ENCODE measurements around the gene ANO6.

Gene ANO6

DNA sequence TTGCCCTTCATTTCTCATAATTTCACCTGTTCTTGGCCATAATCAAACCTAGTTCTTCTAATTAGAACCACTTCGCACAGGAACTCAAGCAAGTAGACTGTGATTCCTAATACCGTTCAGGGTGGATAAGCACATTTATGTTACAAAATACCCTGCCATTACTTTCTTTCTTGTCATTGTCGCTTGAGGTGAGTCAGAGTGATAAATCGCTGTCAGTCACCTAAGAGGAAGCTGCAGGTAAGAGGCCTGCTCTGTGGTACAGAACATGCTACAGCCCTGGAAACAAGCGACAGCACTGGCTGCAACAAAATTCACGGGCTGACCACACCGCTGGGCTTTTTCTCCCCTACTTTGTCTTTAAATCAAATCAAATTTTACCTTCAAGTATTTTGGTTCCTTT lies 218.2 kb downstream of the ANO6 start:
- 100% methylated on average over 4 of the region's 7 CpGs for WGBS (ENCODE audit: insufficient coverage)

DNA sequence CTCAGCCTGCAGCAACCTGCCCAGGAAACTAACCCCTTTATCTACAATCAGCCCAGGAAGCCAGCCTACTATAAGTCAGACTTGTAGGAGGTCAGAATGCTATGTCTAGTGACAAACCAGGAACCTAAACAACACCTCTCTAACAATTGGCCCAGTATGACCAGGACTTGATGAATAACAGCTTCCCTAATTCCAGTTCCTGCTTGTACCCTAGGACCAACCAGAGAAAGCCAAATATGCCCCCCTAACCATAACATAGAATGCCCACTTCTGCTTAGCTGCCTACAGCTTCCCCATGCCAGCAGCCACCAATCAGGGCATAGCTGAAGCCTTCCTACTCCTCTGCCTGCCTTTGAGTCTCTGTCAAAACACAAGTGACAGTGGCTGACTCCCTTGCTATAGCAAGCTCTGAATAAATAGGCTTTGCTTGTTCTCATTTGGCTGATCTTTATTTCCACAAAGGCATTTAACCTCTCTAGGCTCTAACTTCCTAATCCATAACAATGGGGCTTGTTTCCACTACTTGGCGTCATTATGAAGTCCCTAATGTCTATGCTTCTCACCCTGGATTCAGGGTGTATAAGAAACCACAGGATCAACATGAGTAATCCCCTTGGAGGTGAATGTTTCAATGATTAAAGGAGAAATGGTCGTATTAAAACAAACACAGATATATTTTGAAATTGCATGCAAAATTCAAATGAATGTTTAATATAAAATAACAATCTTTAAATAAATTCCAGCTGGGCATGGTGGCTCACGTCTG lies 220.2 kb downstream of the ANO6 start:
- Histone ChIP-seq H3K27ac (ENCODE audit: insufficient read depth in 1 of 2, low read depth in 1 of 2, low read length in 2 of 2, poor library complexity in 1 of 2, severe bottlenecking in 2 of 2) (no peak overlapping the region), H3K27me3 (replicated peaks in 2 of 5; ENCODE audit: control insufficient read depth in 4 of 5, insufficient read depth in 5 of 5, low read length in 4 of 5) (no peaks in the 10 kb centered on the region), H3K36me3 (ENCODE audit: control insufficient read depth in 4 of 4, insufficient read depth in 4 of 4, low read length in 3 of 4) (peaks cover 4 to 16% (median 6%) of the 10 kb centered on the region in 4 experiments), H3K4me3 (ENCODE audit: control insufficient read depth in 1 of 7, extremely low read depth in 1 of 7, insufficient read depth in 4 of 7, low read depth in 2 of 7, low read length in 6 of 7) (no peak overlapping the region), H3K4me1 (ENCODE audit: control extremely low read depth in 1 of 4, control insufficient read depth in 4 of 4, insufficient read depth in 4 of 4, low read length in 3 of 4) (peaks cover 0 to 8% (median 3%) of the 10 kb centered on the region in 4 experiments), H3K9me3 (ENCODE audit: control extremely low read depth in 1 of 5, control insufficient read depth in 4 of 5, insufficient read depth in 2 of 5, low read depth in 1 of 5, low read length in 4 of 5) (peaks cover 0 to 6% (median 4%) of the 10 kb centered on the region in 5 experiments)
- 100% methylated on average over 2 of the region's 3 CpGs for WGBS (ENCODE audit: insufficient coverage)
- ChIA-PET POLR2A (no interaction called here), CTCF (no interaction called here)
- peak; percentile 2 to 79 (median 69) for DNase-seq

More for the DNA sequence above, 218.2 kb downstream of the ANO6 start:
- Histone ChIP-seq H3K27ac (ENCODE audit: insufficient read depth in 1 of 2, low read depth in 1 of 2, low read length in 2 of 2, poor library complexity in 1 of 2, severe bottlenecking in 2 of 2) (no peak overlapping the region), H3K27me3 (replicated peaks in 2 of 5; ENCODE audit: control insufficient read depth in 4 of 5, insufficient read depth in 5 of 5, low read length in 4 of 5) (no peaks in the 10 kb centered on the region), H3K4me1 (ENCODE audit: control extremely low read depth in 1 of 4, control insufficient read depth in 4 of 4, insufficient read depth in 4 of 4, low read length in 3 of 4) (peaks cover 0 to 8% (median 3%) of the 10 kb centered on the region in 4 experiments), H3K9me3 (ENCODE audit: control extremely low read depth in 1 of 5, control insufficient read depth in 4 of 5, insufficient read depth in 2 of 5, low read depth in 1 of 5, low read length in 4 of 5) (peaks cover 0 to 6% (median 1%) of the 10 kb centered on the region in 5 experiments), H3K4me3 (ENCODE audit: control insufficient read depth in 1 of 7, extremely low read depth in 1 of 7, insufficient read depth in 4 of 7, low read depth in 2 of 7, low read length in 6 of 7) (no peak overlapping the region), H3K36me3 (ENCODE audit: control insufficient read depth in 4 of 4, insufficient read depth in 4 of 4, low read length in 3 of 4) (peaks cover 7 to 35% (median 11%) of the 10 kb centered on the region in 4 experiments)
- DNase-seq = no peak
- ChIA-PET CTCF (no interaction called here), POLR2A (no interaction called here)

- Histone ChIP-seq H3K27ac (ENCODE audit: insufficient read depth in 1 of 2, low read depth in 1 of 2, low read length in 2 of 2, poor library complexity in 1 of 2, severe bottlenecking in 2 of 2) (no peak overlapping the region), H3K36me3 (ENCODE audit: control insufficient read depth in 4 of 4, insufficient read depth in 4 of 4, low read length in 3 of 4) (no peaks in the 10 kb centered on the region), H3K27me3 (replicated peaks in 2 of 5; ENCODE audit: control insufficient read depth in 4 of 5, insufficient read depth in 5 of 5, low read length in 4 of 5) (no peaks in the 10 kb centered on the region), H3K4me1 (ENCODE audit: control extremely low read depth in 1 of 4, control insufficient read depth in 4 of 4, insufficient read depth in 4 of 4, low read length in 3 of 4) (peaks cover 0 to 8% (median 3%) of the 10 kb centered on the region in 4 experiments), H3K9me3 (ENCODE audit: control extremely low read depth in 1 of 5, control insufficient read depth in 4 of 5, insufficient read depth in 2 of 5, low read depth in 1 of 5, low read length in 4 of 5) (peaks cover 2 to 15% (median 8%) of the 10 kb centered on the region in 5 experiments), H3K4me3 (ENCODE audit: control insufficient read depth in 1 of 7, extremely low read depth in 1 of 7, insufficient read depth in 4 of 7, low read depth in 2 of 7, low read length in 6 of 7) (no peak overlapping the region)
- 100% methylated on average over 4 of the region's 4 CpGs for WGBS (ENCODE audit: insufficient coverage)
- ChIA-PET POLR2A (no interaction called here), CTCF (no interaction called here)
- peak in 1 of 3 donors; percentile 12 for DNase-seq
Observed at GRCh38 chr12:45439039-45439438, 223.1 kb downstream of the ANO6 start.

- Histone ChIP-seq H3K36me3 (ENCODE audit: control insufficient read depth in 4 of 4, insufficient read depth in 4 of 4, low read length in 3 of 4) (no peaks in the 10 kb centered on the region), H3K4me3 (ENCODE audit: control insufficient read depth in 1 of 7, extremely low read depth in 1 of 7, insufficient read depth in 4 of 7, low read depth in 2 of 7, low read length in 6 of 7) (no peak overlapping the region), H3K27ac (ENCODE audit: insufficient read depth in 1 of 2, low read depth in 1 of 2, low read length in 2 of 2, poor library complexity in 1 of 2, severe bottlenecking in 2 of 2) (no peak overlapping the region), H3K27me3 (replicated peaks in 2 of 5; ENCODE audit: control insufficient read depth in 4 of 5, insufficient read depth in 5 of 5, low read length in 4 of 5) (no peaks in the 10 kb centered on the region), H3K9me3 (ENCODE audit: control extremely low read depth in 1 of 5, control insufficient read depth in 4 of 5, insufficient read depth in 2 of 5, low read depth in 1 of 5, low read length in 4 of 5) (peaks cover 4 to 20% (median 7%) of the 10 kb centered on the region in 5 experiments), H3K4me1 (ENCODE audit: control extremely low read depth in 1 of 4, control insufficient read depth in 4 of 4, insufficient read depth in 4 of 4, low read length in 3 of 4) (no peaks in the 10 kb centered on the region)
- ChIA-PET CTCF (no interaction called here), POLR2A (no interaction called here)
- no peak for DNase-seq
- WGBS (ENCODE audit: insufficient coverage) = 100% methylated on average over 1 of the region's 1 CpG
Observed at GRCh38 chr12:45446013-45446412, 230.1 kb downstream of the ANO6 start.

DNA sequence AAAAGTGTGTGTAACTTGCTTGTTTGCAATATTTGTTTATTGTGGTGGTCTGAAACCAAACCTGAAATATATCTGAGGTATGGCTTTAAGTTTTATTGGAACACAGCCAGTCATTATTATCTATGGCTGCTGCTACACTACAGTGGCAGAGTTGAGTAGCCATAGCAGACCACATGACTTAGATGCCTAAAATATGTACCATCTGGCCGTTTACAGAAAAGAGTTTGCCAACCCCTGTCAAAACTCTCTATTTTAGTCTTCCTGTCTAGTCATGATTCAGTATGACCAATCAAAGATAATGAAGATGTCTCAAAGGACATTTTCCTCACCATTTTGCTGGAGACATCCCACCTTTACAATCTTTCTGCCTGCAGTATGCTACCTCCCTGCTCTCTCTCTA lies 242.3 kb downstream of the ANO6 start:
- no peak for DNase-seq
- Histone ChIP-seq H3K9me3 (ENCODE audit: control extremely low read depth in 1 of 5, control insufficient read depth in 4 of 5, insufficient read depth in 2 of 5, low read depth in 1 of 5, low read length in 4 of 5) (no peaks in the 10 kb centered on the region), H3K4me1 (ENCODE audit: control extremely low read depth in 1 of 4, control insufficient read depth in 4 of 4, insufficient read depth in 4 of 4, low read length in 3 of 4) (no peaks in the 10 kb centered on the region), H3K27ac (ENCODE audit: insufficient read depth in 1 of 2, low read depth in 1 of 2, low read length in 2 of 2, poor library complexity in 1 of 2, severe bottlenecking in 2 of 2) (no peak overlapping the region), H3K4me3 (ENCODE audit: control insufficient read depth in 1 of 7, extremely low read depth in 1 of 7, insufficient read depth in 4 of 7, low read depth in 2 of 7, low read length in 6 of 7) (no peak overlapping the region), H3K36me3 (ENCODE audit: control insufficient read depth in 4 of 4, insufficient read depth in 4 of 4, low read length in 3 of 4) (no peaks in the 10 kb centered on the region), H3K27me3 (replicated peaks in 2 of 5; ENCODE audit: control insufficient read depth in 4 of 5, insufficient read depth in 5 of 5, low read length in 4 of 5) (no peaks in the 10 kb centered on the region)
- CTCF ChIA-PET = no interaction called here
- POLR2A ChIA-PET = no interaction called here
- 78% methylated on average over 1 of the region's 1 CpG for whole genome bisulfite sequencing (ENCODE audit: insufficient coverage)

GRCh38 chr12:45458854-45459807 lies 243.2 kb downstream of the ANO6 start:
- no peaks in the 10 kb centered on the region for H3K36me3 ChIP-seq (ENCODE audit: control insufficient read depth in 4 of 4, insufficient read depth in 4 of 4, low read length in 3 of 4)
- no peak for DNase-seq
- no peaks in the 10 kb centered on the region for H3K9me3 ChIP-seq (ENCODE audit: control extremely low read depth in 1 of 5, control insufficient read depth in 4 of 5, insufficient read depth in 2 of 5, low read depth in 1 of 5, low read length in 4 of 5)
- ChIA-PET POLR2A (no interaction called here), CTCF (no interaction called here)
- H3K27me3 ChIP-seq (replicated peaks in 2 of 5; ENCODE audit: control insufficient read depth in 4 of 5, insufficient read depth in 5 of 5, low read length in 4 of 5) = no peaks in the 10 kb centered on the region
- no peaks in the 10 kb centered on the region for H3K4me1 ChIP-seq (ENCODE audit: control extremely low read depth in 1 of 4, control insufficient read depth in 4 of 4, insufficient read depth in 4 of 4, low read length in 3 of 4)
- no peak overlapping the region for H3K4me3 ChIP-seq (ENCODE audit: control insufficient read depth in 1 of 7, extremely low read depth in 1 of 7, insufficient read depth in 4 of 7, low read depth in 2 of 7, low read length in 6 of 7)
- no peak overlapping the region for H3K27ac ChIP-seq (ENCODE audit: insufficient read depth in 1 of 2, low read depth in 1 of 2, low read length in 2 of 2, poor library complexity in 1 of 2, severe bottlenecking in 2 of 2)
- no CpG with 5 or more reads among the region's 4 CpGs for WGBS (ENCODE audit: insufficient coverage)

DNA sequence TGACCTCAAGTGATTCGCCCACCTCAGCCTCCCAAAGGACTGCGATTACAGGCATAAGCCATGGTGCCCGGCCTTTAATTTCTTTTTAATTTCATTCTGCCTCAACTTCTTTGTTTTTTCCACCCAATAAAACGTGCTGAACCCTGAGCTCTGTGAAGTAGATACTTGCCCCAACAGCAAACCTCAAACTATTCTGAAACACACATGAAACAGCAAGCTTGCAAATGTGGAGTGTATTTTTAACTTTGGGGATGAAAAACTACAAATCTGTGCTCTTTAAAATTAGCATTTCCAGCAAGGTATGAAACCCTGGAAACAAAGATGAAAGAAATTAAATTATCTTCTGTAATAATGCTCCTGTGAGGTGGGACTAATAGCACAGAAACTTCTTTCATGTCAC lies 246.6 kb downstream of the ANO6 start:
- H3K9me3 ChIP-seq (ENCODE audit: control extremely low read depth in 1 of 5, control insufficient read depth in 4 of 5, insufficient read depth in 2 of 5, low read depth in 1 of 5, low read length in 4 of 5) = no peaks in the 10 kb centered on the region
- H3K27me3 ChIP-seq (replicated peaks in 2 of 5; ENCODE audit: control insufficient read depth in 4 of 5, insufficient read depth in 5 of 5, low read length in 4 of 5) = no peaks in the 10 kb centered on the region
- H3K4me3 ChIP-seq (ENCODE audit: control insufficient read depth in 1 of 7, extremely low read depth in 1 of 7, insufficient read depth in 4 of 7, low read depth in 2 of 7, low read length in 6 of 7) = no peak overlapping the region
- ChIA-PET CTCF (no interaction called here), POLR2A (no interaction called here)
- H3K36me3 ChIP-seq (ENCODE audit: control insufficient read depth in 4 of 4, insufficient read depth in 4 of 4, low read length in 3 of 4) = no peaks in the 10 kb centered on the region
- no peak for DNase-seq
- H3K4me1 ChIP-seq (ENCODE audit: control extremely low read depth in 1 of 4, control insufficient read depth in 4 of 4, insufficient read depth in 4 of 4, low read length in 3 of 4) = no peaks in the 10 kb centered on the region
- no peak overlapping the region for H3K27ac ChIP-seq (ENCODE audit: insufficient read depth in 1 of 2, low read depth in 1 of 2, low read length in 2 of 2, poor library complexity in 1 of 2, severe bottlenecking in 2 of 2)
- whole genome bisulfite sequencing (ENCODE audit: insufficient coverage) = 96% methylated on average over 4 of the region's 4 CpGs

Measured in common myeloid progenitor, CD34-positive (primary cell).